ENCODE data around the gene SESTD1.
"Not testable (repeated sequence)": the region's sequence is repeated elsewhere in the genome, so short reads cannot be mapped to it uniquely, and the experiment has no call there.

Gene SESTD1

GRCh38 chr2:179098080-179098689 lies 166.4 kb downstream of the SESTD1 start:
- no peak for DNase-seq

GRCh38 chr2:179097131-179097530 lies 167.5 kb downstream of the SESTD1 start:
- DNase-seq = no peak

- no peak for DNase-seq
Observed at GRCh38 chr2:179096090-179096489, 168.5 kb downstream of the SESTD1 start.

DNA sequence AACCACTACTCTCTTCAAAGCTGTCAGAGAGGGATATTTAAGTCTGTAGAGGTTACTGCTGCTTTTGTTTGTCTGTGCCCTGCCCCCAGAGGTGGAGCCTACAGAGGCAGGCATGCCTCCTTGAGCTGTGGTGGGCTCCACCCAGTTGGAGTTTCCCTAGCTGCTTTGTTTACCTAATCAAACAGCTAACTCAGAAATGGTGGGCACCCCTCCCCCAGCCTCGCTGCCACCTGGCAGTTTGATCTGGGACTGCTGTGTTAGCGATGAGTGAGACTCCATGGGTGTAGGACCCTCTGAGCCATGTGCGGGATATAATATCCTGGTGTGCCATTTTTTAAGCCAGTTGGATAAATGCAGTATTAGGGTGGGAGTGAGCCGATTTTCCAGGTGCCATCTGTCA lies 171.7 kb downstream of the SESTD1 start:
- not testable (repeated sequence) for DNase-seq

GRCh38 chr2:179082697-179083096 lies 181.9 kb downstream of the SESTD1 start:
- no peak for DNase-seq

DNA sequence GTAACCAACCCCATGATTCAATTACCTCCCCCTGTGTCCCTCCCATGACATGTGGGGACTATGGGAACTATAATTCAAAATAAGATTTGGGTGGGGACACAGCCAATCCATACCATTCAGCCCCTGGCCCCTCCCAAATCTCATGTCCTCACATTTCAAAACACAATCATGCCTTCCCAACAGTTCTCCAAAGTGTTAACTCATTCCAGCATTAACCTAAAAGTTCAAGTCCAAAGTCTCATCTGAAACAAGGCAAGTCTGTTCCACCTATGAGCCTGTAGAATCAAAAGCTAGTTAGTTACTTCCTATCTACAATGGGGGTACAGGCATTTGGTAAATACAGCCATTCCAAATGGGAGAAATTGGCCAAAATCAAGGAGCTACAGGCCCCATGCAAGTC lies 182.7 kb downstream of the SESTD1 start:
- no peak for DNase-seq

- DNase-seq = no peak
Observed at GRCh38 chr2:179072527-179072926, 192.1 kb downstream of the SESTD1 start.

- no peak for DNase-seq
Observed at GRCh38 chr2:179071810-179072355, 192.7 kb downstream of the SESTD1 start.

GRCh38 chr2:179070895-179071294 lies 193.7 kb downstream of the SESTD1 start:
- no peak for DNase-seq

GRCh38 chr2:179069685-179070084 lies 194.9 kb downstream of the SESTD1 start:
- no peak for DNase-seq

- DNase-seq = no peak
Observed at GRCh38 chr2:179068991-179069643, 195.5 kb downstream of the SESTD1 start.

- no peak for DNase-seq
Observed at GRCh38 chr2:179059026-179059700, 205.5 kb downstream of the SESTD1 start.

- no peak for DNase-seq
Observed at GRCh38 chr2:179057737-179058136, 206.9 kb downstream of the SESTD1 start.

GRCh38 chr2:179053568-179053967 lies 211.1 kb downstream of the SESTD1 start:
- DNase-seq = not testable (repeated sequence)

Data from NCI-H1092 (cell line).